Measurements from ENCODE around the gene NELL1.

Gene NELL1

GRCh38 chr11:21116009-21116408 lies 446.6 kb downstream of the NELL1 start:
- H3K27ac ChIP-seq (replicated peaks), result no peak overlapping the region
- TF ChIP-seq REST (IDR thresholded peaks at IDR 0.05; ENCODE audit: insufficient replicate concordance, low read depth), result no peak
- TF ChIP-seq CTCF (IDR thresholded peaks at IDR 0.05; ENCODE audit: insufficient read depth, low read length), result no peak
- TF ChIP-seq SPI1 (IDR thresholded peaks at IDR 0.05; ENCODE audit: borderline replicate concordance, low read depth), result no peak
- no peak for TF ChIP-seq POLR2AphosphoS5 (IDR thresholded peaks at IDR 0.05; ENCODE audit: low read depth)
- no peak for TF ChIP-seq GABPA (IDR thresholded peaks at IDR 0.05; ENCODE audit: low read depth)
- no peak for DNase-seq (ENCODE audit: low read depth in 1 of 2, low spot score in 1 of 2)
- no peaks in the 10 kb centered on the region for H3K27me3 ChIP-seq (ENCODE audit: insufficient read depth, poor library complexity, severe bottlenecking)
- no peak overlapping the region for H3K4me3 ChIP-seq (replicated peaks; ENCODE audit: insufficient read depth, low read length)

GRCh38 chr11:21119411-21119810 lies 450.0 kb downstream of the NELL1 start:
- DNase-seq (ENCODE audit: low read depth in 1 of 2, low spot score in 1 of 2), result no peak
- H3K4me3 ChIP-seq (replicated peaks; ENCODE audit: insufficient read depth, low read length), result no peak overlapping the region
- TF ChIP-seq CTCF (IDR thresholded peaks at IDR 0.05; ENCODE audit: insufficient read depth, low read length) (no peak), REST (IDR thresholded peaks at IDR 0.05; ENCODE audit: insufficient replicate concordance, low read depth) (no peak)
- H3K27me3 ChIP-seq (ENCODE audit: insufficient read depth, poor library complexity, severe bottlenecking), result no peaks in the 10 kb centered on the region
- H3K27ac ChIP-seq (replicated peaks), result no peak overlapping the region

GRCh38 chr11:21121991-21122390 lies 452.6 kb downstream of the NELL1 start:
- H3K27ac ChIP-seq (replicated peaks), result no peak overlapping the region
- no peak for DNase-seq (ENCODE audit: low read depth in 1 of 2, low spot score in 1 of 2)
- H3K27me3 ChIP-seq (ENCODE audit: insufficient read depth, poor library complexity, severe bottlenecking), result no peaks in the 10 kb centered on the region
- TF ChIP-seq GABPA (IDR thresholded peaks at IDR 0.05; ENCODE audit: low read depth) (no peak), REST (IDR thresholded peaks at IDR 0.05; ENCODE audit: insufficient replicate concordance, low read depth) (no peak), SPI1 (IDR thresholded peaks at IDR 0.05; ENCODE audit: borderline replicate concordance, low read depth) (no peak), POLR2AphosphoS5 (IDR thresholded peaks at IDR 0.05; ENCODE audit: low read depth) (no peak), CTCF (IDR thresholded peaks at IDR 0.05; ENCODE audit: insufficient read depth, low read length) (no peak)
- H3K4me3 ChIP-seq (replicated peaks; ENCODE audit: insufficient read depth, low read length), result no peak overlapping the region
